GM21515 (cell line): ENCODE data around the gene TP53.

ENCODE experiments used
- ATAC-seq: cut with Tn5 transposase; IDR thresholded peaks from one replicate; pipeline ENCODE4 v1.9.1; 2021; ENCODE audit not compliant: unreplicated experiment

The TP53 gene

DNA sequence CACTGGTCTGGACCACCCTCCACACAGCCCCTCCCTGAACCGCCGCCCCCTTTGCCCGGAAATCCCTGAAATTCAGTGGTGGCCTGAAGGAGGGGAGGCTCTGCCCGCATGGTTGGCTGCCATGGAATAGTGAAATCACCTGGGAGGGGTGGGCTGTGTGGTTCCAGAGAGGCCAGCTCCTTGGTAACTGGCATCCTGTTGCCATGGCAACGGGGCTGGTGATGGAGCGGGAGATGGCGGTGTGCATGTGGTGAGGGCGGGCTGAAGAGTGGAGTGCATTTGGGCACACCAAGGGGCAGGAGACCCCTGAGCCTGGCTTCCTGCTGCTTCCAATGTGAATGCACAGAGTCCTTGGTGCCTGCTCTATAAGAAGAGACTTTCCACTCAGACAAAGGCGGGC lies 20.2 kb upstream of the TP53 start:
- no peak for ATAC-seq

DNA sequence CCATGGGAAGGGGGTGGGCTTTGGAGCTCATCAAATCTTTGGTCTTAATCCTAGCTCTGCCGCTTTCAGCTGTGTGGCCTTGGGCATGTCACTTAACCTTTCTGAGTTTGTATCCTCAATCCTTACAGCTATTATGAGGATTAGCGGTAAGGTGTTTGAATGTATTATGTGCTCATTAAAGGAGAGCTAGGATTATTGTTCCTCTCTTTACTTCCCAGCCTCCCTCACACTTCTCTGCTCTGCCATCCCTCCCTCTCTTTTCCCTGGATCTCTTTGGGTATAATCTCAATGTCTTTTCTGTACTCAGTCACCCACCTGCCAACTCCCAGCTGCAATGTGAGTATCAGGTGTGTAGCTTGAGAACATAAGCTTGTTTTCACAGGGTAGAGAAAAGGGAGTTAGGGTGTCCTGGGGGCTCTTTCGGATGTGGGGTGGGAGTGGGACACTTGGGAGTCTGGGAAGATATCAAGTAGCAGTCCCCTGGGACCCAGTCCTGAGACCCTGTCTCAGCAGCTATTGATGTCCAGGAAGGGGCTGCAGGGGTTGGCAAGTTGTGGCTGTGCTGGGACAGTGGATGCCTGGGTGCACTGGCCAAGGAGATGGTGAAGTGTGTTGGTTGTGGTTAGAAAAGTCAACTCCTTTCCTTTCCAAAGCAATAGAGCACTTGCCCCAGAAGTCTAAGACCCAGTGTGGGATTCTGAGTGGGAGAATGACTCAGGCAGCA lies 19.5 kb upstream of the TP53 start:
- ATAC-seq, result no peak

DNA sequence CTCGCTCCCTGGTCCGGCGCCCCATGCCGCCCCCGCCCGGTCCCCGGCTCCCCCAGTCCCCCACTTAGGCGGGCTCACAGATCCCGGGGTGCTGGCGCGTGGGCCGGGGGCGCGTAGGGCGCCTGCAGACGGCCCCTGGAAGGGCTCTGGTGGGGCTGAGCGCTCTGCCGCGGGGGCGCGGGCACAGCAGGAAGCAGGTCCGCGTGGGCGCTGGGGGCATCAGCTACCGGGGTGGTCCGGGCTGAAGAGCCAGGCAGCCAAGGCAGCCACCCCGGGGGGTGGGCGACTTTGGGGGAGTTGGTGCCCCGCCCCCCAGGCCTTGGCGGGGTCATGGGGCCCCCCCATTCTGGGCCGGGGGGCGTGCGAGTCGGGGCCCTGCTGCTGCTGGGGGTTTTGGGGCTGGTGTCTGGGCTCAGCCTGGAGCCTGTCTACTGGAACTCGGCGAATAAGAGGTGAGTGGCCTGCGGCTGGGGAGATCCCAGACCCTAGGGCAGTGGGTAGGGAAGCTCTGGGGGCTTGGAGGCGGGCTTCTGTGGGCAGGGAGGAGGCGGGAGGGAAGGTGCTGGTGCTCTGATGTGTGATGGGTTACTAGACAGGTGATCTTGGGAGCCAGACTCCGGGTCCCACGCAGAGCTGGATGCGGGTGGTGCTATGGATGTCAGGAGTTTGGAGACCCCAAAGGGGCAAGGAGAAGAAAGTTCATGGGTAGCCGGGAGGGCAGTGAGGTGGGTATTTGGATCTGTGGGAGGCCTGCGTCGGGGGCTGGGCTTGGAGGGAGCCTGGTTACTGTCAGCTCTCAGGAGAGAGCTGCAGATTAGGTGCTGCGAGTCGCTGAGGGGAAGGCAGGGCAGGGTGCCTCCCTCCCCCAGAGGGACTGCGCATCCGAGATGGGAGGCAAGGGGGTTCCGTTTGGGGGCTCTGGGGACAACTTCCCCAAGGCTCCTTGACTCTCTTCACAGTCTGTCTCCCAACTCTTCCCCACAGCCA lies 18.3 kb upstream of the TP53 start:
- ATAC-seq, result no peak

DNA sequence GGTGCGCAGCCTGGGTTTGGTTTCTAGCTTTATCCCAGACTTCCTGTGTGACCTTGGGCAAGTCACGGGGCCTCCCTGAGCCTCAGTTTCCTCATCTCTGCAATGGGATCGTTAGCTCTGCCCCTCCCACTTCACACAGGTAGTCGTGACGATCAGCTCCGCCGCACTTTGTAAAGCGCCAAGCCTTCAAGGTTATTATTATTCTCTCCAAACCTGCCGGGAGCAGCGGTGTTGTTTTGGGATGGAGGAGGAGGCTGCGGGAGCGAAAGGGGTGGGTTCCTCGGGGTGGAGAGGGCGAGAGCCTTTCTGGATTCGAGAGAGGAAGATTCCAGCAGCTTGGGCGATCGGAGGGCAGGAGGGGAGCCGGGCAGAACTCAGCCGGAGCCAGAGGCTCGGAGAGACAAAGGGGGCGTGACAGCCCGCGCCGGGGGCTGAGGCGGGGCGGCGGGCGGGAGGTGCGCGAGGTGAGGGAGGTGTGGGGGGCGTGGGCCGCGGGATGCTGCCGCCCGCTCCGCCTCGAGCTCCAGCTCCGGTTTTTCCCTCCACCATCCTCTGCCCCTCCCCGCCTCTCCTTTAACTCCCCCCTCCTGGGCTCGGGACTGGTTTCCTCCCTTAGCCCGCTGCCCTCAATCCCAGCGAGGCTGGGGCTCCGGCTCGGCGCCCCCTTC lies 17.4 kb upstream of the TP53 start, which contains the start of gene EFNB3:
TSS of gene EFNB3 (plus strand) at position 602 of the 668 bp plus-strand sequence. CDS start 397 bp downstream, outside the sequence.
- ATAC-seq, result no peak

- no peak for ATAC-seq
Observed at GRCh38 chr17:7703584-7704479, 16.5 kb upstream of the TP53 start.

GRCh38 chr17:7702776-7703175 lies 15.5 kb upstream of the TP53 start:
- no peak for ATAC-seq

GRCh38 chr17:7701681-7702080 lies 14.4 kb upstream of the TP53 start:
- ATAC-seq, result no peak

DNA sequence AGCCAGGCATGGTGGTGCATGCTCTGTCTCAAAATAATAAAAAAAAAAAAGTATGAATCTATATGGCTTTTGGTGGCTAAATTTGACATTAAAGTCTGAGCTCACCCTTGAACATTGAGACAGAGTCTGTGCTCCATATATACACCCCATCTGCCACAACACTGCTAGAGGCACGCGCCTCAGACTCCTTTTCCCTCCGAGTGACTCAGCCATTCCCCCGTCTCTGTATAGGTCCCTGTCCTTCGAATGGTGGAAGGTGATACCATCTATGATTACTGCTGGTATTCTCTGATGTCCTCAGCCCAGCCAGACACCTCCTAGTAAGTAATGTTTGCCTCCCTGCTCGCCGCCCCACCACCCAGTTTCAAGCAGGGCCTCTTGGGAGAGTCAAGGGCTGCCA lies 13.2 kb upstream of the TP53 start:
- no peak for ATAC-seq

DNA sequence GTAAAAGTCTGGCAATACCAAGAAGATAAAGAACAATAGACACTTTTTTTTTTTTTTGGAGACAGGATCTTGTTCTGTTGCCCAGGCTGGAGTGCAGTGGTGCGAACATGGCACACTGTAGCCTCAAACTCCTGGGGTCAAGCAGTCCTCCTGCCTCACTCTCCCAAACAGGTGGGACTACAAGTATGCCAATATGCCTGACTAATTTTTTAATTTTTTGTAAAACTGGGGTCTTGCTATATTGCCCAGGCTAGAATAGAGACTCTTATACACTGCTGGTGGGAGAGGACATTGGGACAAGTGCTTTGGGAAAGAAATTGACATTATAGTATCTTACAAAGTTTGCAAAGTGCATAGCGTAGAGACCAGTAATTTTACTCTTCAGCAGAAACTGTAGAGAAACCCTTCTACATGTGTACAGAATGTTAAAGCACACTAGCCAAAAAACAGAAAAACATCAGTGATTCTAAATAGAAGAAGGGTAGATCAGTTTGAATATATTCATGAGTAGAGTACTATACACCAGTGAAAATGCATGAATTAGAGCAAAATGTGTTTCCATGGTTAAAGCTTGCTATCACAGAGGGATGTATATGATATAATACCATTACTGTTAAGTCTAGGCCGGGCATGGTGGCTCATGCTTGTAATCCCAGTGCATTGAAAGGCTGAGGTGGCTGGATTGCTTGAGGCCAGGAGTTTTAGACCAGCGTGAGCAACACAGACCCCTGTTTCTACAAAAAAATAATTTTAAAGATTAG lies 10.7 kb upstream of the TP53 start:
- no peak for ATAC-seq

- ATAC-seq, result no peak
Observed at GRCh38 chr17:7695586-7695985, 8.3 kb upstream of the TP53 start.

DNA sequence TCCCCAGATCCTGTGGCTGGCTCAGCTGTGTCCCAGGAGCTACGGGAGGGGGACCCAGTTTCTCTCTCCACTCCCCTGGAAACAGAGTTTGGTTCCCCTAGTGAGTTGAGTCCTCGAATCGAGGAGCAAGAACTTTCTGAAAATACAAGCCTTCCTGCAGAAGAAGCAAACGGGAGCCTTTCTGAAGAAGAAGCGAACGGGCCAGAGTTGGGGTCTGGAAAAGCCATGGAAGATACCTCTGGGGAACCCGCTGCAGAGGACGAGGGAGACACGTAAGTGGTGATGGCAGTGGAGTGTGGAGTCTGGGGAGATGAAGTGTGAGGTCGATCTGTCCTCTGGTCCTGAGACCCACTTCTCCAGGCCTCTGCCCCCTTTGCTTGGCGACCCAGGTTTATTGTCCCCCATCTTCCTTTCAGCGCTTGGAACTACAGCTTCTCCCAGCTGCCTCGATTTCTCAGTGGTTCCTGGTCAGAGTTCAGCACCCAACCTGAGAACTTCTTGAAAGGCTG lies 1.6 kb upstream of the TP53 start:
- no peak for ATAC-seq

DNA sequence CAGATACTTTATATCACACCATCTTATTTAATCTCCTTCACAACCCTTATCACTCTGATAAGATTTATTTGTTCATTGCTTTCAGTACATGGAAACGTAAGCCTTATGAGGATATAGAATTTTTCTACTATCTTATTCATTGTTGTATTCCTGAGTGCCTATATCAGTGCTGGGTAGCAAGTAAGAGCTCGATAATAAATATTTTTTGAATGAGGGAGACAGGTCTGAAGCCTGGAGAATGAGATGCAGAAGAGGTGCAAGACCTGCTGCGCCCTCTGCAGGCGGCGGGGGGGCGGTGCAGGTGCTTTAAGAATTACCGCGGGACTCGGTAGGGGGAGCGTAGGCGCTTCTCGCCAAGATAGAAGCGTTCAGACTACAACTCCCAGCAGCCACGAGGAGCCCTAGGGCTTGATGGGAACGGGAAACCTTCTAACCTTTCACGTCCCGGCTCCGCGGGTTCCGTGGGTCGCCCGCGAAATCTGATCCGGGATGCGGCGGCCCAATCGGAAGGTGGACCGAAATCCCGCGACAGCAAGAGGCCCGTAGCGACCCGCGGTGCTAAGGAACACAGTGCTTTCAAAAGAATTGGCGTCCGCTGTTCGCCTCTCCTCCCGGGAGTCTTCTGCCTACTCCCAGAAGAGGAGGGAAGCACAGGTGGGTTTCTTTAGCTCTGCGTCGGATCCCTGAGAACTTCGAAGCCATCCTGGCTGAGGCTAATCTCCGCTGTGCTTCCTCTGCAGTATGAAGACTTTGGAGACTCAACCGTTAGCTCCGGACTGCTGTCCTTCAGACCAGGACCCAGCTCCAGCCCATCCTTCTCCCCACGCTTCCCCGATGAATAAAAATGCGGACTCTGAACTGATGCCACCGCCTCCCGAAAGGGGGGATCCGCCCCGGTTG lies 868 bp upstream of the TP53 start, which contains the start of gene WRAP53:
TSS of gene WRAP53 (plus strand) at position 570 of the 900 bp plus-strand sequence. CDS start at position 742, 172 bp downstream.
- peak; percentile 57 for ATAC-seq

GRCh38 chr17:7686222-7687071 lies 843 bp downstream of the TP53 start:
- peak; percentile 38 for ATAC-seq

- peak; percentile 45 for ATAC-seq
Observed at GRCh38 chr17:7685533-7686221, 1.6 kb downstream of the TP53 start.

GRCh38 chr17:7684851-7685532 lies 2.3 kb downstream of the TP53 start:
- no peak for ATAC-seq

GRCh38 chr17:7677388-7678067 lies 9.8 kb downstream of the TP53 start:
- no peak for ATAC-seq
